ENCODE data around the gene RSPO3. TPM values are rescaled to one million over a fixed set of nuclear protein-coding genes. Genes with fewer than 3 reads are reported as not detected.

RSPO3 gene
- total RNA-seq, 1 donor from 2014 or later, result 8.0 TPM

DNA sequence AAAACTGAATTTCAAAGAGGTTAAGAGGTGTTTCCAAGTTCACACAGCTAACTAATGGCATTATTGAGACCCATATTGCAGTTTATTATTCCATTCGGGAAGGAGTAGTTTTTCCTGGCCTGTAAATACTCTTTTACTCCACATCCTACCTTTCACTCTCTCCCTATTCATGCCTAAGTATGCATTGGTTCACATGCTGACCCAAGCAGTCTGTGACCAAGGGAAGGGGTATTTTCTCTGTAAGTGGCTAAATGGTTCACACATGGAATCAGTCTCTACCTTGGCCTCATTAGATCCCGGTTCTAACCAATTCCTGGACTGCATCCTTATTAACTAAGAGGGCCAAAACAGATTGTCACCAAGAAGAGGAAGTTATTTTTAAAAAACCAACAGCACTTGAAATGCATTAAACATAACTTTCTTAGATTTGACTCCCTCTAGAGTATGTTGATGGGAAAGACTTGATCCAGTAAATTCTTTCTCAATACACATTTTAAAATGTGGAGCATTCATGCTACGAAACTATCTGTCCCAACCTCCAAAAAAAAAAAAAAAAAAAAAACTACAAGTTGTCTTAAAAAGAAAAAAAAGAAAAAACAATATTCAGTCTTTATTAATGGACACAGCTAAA lies 17.8 kb upstream of the RSPO3 start:
- Histone ChIP-seq H3K27ac (no peak overlapping the region), H3K9me3 (no peaks in the 10 kb centered on the region), H3K4me3 (no peak overlapping the region), H3K27me3 (ENCODE audit: low read depth) (no peaks in the 10 kb centered on the region), H3K36me3 (no peaks in the 10 kb centered on the region), H3K4me1 (peaks cover 8% of the 10 kb centered on the region)
- intact Hi-C loops (cut with DNase I), result no loop called here
- TF ChIP-seq, protein P1, sequence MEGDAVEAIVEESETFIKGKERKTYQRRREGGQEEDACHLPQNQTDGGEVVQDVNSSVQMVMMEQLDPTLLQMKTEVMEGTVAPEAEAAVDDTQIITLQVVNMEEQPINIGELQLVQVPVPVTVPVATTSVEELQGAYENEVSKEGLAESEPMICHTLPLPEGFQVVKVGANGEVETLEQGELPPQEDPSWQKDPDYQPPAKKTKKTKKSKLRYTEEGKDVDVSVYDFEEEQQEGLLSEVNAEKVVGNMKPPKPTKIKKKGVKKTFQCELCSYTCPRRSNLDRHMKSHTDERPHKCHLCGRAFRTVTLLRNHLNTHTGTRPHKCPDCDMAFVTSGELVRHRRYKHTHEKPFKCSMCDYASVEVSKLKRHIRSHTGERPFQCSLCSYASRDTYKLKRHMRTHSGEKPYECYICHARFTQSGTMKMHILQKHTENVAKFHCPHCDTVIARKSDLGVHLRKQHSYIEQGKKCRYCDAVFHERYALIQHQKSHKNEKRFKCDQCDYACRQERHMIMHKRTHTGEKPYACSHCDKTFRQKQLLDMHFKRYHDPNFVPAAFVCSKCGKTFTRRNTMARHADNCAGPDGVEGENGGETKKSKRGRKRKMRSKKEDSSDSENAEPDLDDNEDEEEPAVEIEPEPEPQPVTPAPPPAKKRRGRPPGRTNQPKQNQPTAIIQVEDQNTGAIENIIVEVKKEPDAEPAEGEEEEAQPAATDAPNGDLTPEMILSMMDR (IDR thresholded peaks at IDR 0.05), result peak; percentile 25
- DNase-seq (no peak), ATAC-seq (peak in 1 of 2 donors; percentile 37)

GRCh38 chr6:127102299-127102698 lies 16.2 kb upstream of the RSPO3 start:
- Histone ChIP-seq H3K4me1 (peaks cover 8% of the 10 kb centered on the region), H3K27me3 (ENCODE audit: low read depth) (no peaks in the 10 kb centered on the region), H3K4me3 (no peak overlapping the region), H3K9me3 (no peaks in the 10 kb centered on the region), H3K36me3 (no peaks in the 10 kb centered on the region), H3K27ac (no peak overlapping the region)
- ATAC-seq (peak; percentile 78 to 93), DNase-seq (no peak)
- TF ChIP-seq, protein P1 (IDR thresholded peaks at IDR 0.05), result no peak
- intact Hi-C loops (cut with DNase I), result no loop called here

GRCh38 chr6:127102859-127103258 lies 15.6 kb upstream of the RSPO3 start:
- intact Hi-C loops (cut with DNase I), result no loop called here

GRCh38 chr6:127103482-127103881 lies 15.0 kb upstream of the RSPO3 start:
- ATAC-seq (no peak), DNase-seq (no peak)
- Histone ChIP-seq H3K4me3 (no peak overlapping the region), H3K9me3 (no peaks in the 10 kb centered on the region), H3K36me3 (no peaks in the 10 kb centered on the region), H3K27me3 (ENCODE audit: low read depth) (no peaks in the 10 kb centered on the region), H3K4me1 (peaks cover 8% of the 10 kb centered on the region), H3K27ac (no peak overlapping the region)
- intact Hi-C loops (cut with DNase I), result no loop called here
- TF ChIP-seq, protein P1 (IDR thresholded peaks at IDR 0.05), result no peak

More at GRCh38 chr6:127102859-127103258, 15.6 kb upstream of the RSPO3 start:
- no peaks in the 10 kb centered on the region for H3K9me3 ChIP-seq
- no peaks in the 10 kb centered on the region for H3K36me3 ChIP-seq
- TF ChIP-seq, protein P1 (IDR thresholded peaks at IDR 0.05), result no peak
- H3K4me3 ChIP-seq, result no peak overlapping the region
- ATAC-seq, result no peak
- H3K27me3 ChIP-seq (ENCODE audit: low read depth), result no peaks in the 10 kb centered on the region
- H3K4me1 ChIP-seq, result peaks cover 8% of the 10 kb centered on the region
- no peak overlapping the region for H3K27ac ChIP-seq
- DNase-seq, result no peak

DNA sequence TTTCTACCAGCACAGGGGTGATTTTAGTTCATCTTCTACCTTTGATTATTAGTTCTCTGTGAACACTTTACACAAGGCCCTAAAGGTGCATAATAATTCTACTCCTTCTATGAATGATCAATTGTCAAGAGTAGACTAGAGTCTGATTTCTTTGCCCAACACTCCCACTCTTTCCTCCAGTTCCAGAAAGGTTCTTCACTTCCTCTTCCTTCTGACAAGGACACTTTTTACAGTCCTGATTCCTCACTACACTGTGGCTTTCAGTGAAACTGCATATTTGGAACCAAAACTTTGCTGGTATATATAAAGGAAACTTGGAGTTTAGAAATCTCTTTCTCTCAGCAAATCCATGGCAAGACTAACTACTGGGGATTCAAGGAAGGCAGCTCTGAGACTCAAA lies 10.6 kb upstream of the RSPO3 start:
- TF ChIP-seq, protein P1 (IDR thresholded peaks at IDR 0.05), result no peak
- H3K4me3 ChIP-seq, result no peak overlapping the region
- peak in 1 of 2 donors; percentile 27 for ATAC-seq

More for the DNA sequence above, 10.6 kb upstream of the RSPO3 start:
- intact Hi-C loops (cut with DNase I), result no loop called here
- no peaks in the 10 kb centered on the region for H3K9me3 ChIP-seq
- no peak overlapping the region for H3K27ac ChIP-seq
- DNase-seq, result no peak
- H3K36me3 ChIP-seq, result no peaks in the 10 kb centered on the region
- H3K4me1 ChIP-seq, result no peaks in the 10 kb centered on the region
- H3K27me3 ChIP-seq (ENCODE audit: low read depth), result no peaks in the 10 kb centered on the region

All from lower lobe of right lung (tissue), 2 donors.